Spleen (tissue), 11 donors: ENCODE results near the gene AEBP1. TPM values are rescaled to one million over a fixed set of nuclear protein-coding genes. Genes with fewer than 3 reads are reported as not detected.
A peak's percentile ranks its signal among the peaks of the same experiment; 100 is the strongest.

Source experiments
- DNase-seq: peaks from one replicate; pipeline ENCODE4 v3.0.0-alpha.2; 2020
- H3K27ac ChIP-seq, 8 donors: fragments of 200-600 bp; sonication (generic) in 7 of 8; 1 replicate in 4 of 8; 2 replicates in 4 of 8; pipeline versions ENCODE4 v1.5.0 to v1.8.0; 2016 to 2021; ENCODE audit warnings: inconsistent platforms in 4 of 8, mild to moderate bottlenecking in 4 of 8, moderate library complexity in 1 of 8
- H3K27me3 ChIP-seq, 7 donors: fragments of 200-600 bp; sonication (generic) in 6 of 7; replicated peaks in 1 of 7; 1 replicate in 4 of 7; 2 replicates in 3 of 7; pipeline versions ENCODE4 v1.5.0 to v1.8.0; 2016 to 2021; ENCODE audit warnings: inconsistent platforms in 3 of 7, mild to moderate bottlenecking in 1 of 7
- H3K36me3 ChIP-seq, 6 donors: fragments of 200-600 bp; sonication (generic) in 5 of 6; 1 replicate in 4 of 6; 2 replicates in 2 of 6; pipeline versions ENCODE4 v1.5.0 to v1.8.0; 2016 to 2021; ENCODE audit warnings: inconsistent platforms in 2 of 6
- H3K4me1 ChIP-seq, 6 donors: fragments of 200-600 bp; sonication (generic) in 5 of 6; 1 replicate in 3 of 6; 2 replicates in 3 of 6; pipeline versions ENCODE4 v1.5.0 to v1.8.0; 2016 to 2021; ENCODE audit warnings: inconsistent platforms in 3 of 6
- H3K4me3 ChIP-seq, 8 donors: fragments of 200-600 bp; sonication (generic) in 7 of 8; 1 replicate in 4 of 8; 2 replicates in 4 of 8; pipeline versions ENCODE4 v1.5.0 to v1.8.0; 2016 to 2021; ENCODE audit warnings: inconsistent platforms in 4 of 8, mild to moderate bottlenecking in 4 of 8, moderate library complexity in 2 of 8
- H3K9me3 ChIP-seq, 8 donors: fragments of 200-600 bp; sonication (generic) in 7 of 8; 1 replicate in 4 of 8; 2 replicates in 4 of 8; pipeline versions ENCODE4 v1.5.0 to v1.8.0; 2016 to 2021; ENCODE audit warnings: inconsistent platforms in 4 of 8
- POLR2A ChIP-seq, 3 donors: fragments of 450-650 bp; IDR thresholded peaks; one replicate each; pipeline ENCODE4 v1.5.1; 2017; ENCODE audit warnings: antibody characterized with exemption in 3 of 3, mild to moderate bottlenecking in 1 of 3
- POLR2AphosphoS5 ChIP-seq, 3 donors: sonication (generic); formaldehyde crosslinking; IDR thresholded peaks; one replicate each; pipeline ENCODE4 v1.5.1; 2017; ENCODE audit warnings: antibody characterized with exemption in 3 of 3
- WGBS, 5 donors: extraction: QIAGEN DNeasy Blood & Tissue Kit in 3 of 5; methylation state at CpG; one replicate each; pipeline versions ENCODE4 v1.1.5 to v1.1.7; 2013 to 2018; 5-methylcytosine and 5-hydroxymethylcytosine counted together
- intact Hi-C: fragments of 100-400 bp; cut with DNase I; formaldehyde crosslinking; loops from one replicate; pipeline ENCODE4 v1.15.0; 2023; ENCODE audit warnings: low total_unique reads
- microRNA-seq, 3 donors: library from miRNA; unstranded; fragments of <30 nt; microRNA quantifications; one replicate each; pipeline versions ENCODE4 to v1.1.0, GENCODE V29; 2019 to 2020
- polyA plus RNA-seq, 3 donors: library from polyadenylated mRNA; stranded (reverse); fragments of 200-250 nt; gene quantifications; one replicate each; pipeline ENCODE4 v1.2.1, GENCODE V29; 2013
- small RNA-seq, 4 donors: library from RNA; depleted of rRNA; stranded (forward); fragments of <200 nt; gene quantifications; one replicate each; pipeline ENCODE3, GENCODE V24; 2016
- total RNA-seq, 7 donors: library from RNA; depleted of rRNA in 3 of 7; stranded (reverse); fragments of >200 nt in 3 of 7; fragmentation: NEBNext Ultra II Directional in 4 of 7; extraction: Animal tissue kit (Norgen Biotek cat#: 25700) in 4 of 7; gene quantifications; one replicate each; pipeline versions ENCODE4 v1.1.0 to v1.2.1, GENCODE V29; 2016 to 2021
- TF ChIP-seq, protein P1 (sequence below), 11 experiments: fragments of 200-600 bp in 7 of 11; fragments of 450-650 bp in 4 of 11; sonication (generic) in 4 of 11; IDR thresholded peaks in 8 of 11; conservative IDR thresholded peaks in 3 of 11; 1 replicate in 7 of 11; 2 replicates in 4 of 11; pipeline versions ENCODE4 v1.4.0 to v1.8.0; 2016 to 2021; ENCODE audit warnings: antibody characterized with exemption in 11 of 11, inconsistent platforms in 4 of 11, mild to moderate bottlenecking in 1 of 11
- donor health status: healthy with polysubstance abuse.
- donor health status: DM: no; HTN: no; CAD: no; lungs with moderate emphysema.
- donor health status: DM: no; HTN: no; CAD: no.
- donor health status: Bipolar disorder and iron deficiency.
- donor health status: healthy.
- donor health status: DM: no; HTN: no; CAD: no.
- donor health status: DM: yes; HTN: yes; CAD: no.

Gene AEBP1
- total and polyA plus RNA-seq, 10 donors, result 41.3 to 106 (median 76.0) TPM

DNA sequence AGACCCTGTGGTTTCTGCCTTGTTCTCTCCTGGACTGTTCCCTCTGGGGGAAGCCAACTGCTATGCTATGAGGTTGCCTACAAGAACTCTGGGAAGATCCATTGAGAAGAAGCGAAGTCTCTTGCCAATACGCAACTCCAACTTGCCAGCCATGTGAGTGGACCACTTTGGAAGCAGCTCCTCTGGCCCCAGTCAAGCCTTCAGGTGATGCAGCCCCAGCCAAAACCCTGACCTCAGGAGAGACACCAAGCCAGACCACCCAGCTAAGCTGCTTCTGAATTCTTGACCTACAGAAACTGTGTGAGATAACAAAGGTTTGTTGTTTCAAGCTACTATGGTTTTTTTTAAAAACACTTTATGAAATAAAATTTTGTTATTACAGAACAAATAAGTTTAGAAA, 57.2 kb downstream of the AEBP1 start:
- no peak for DNase-seq

DNA sequence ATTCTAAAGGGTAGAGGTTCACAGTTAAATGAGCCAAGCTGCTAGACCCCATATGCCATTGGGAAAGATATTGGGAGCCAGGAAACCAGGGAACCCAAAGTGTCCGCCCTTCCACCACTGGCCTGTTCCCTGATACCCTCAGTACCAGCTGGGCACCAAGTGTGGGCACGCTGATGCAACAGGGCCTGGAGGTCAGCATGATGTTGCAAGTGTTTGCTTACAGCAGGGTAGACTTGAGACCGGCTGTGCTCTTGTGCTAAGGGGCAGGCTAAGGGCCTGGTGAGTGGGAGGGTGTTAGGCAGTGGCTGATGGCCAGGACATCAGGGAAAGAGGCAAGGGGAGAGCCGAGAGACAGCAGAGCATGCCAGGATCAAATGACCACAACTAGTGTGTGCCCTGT, 58.0 kb downstream of the AEBP1 start:
- intact Hi-C loops, result no loop called here
- WGBS, 5 donors, result 77 to 91% (median 80%) methylated on average over 4 of the region's 4 CpGs
- Histone ChIP-seq H3K27ac (no peak overlapping the region), H3K4me3 (no peak overlapping the region), H3K9me3 (peaks cover 0 to 8% (median 0%) of the 10 kb centered on the region in 8 donors), H3K36me3 (no peaks in the 10 kb centered on the region), H3K4me1 (no peaks in the 10 kb centered on the region), H3K27me3 (no peaks in the 10 kb centered on the region)
- TF ChIP-seq POLR2AphosphoS5 (IDR thresholded peaks at IDR 0.05) (peak in 1 of 3 donors; percentile 32), POLR2A (IDR thresholded peaks at IDR 0.05) (no peak)
- TF ChIP-seq, protein P1, sequence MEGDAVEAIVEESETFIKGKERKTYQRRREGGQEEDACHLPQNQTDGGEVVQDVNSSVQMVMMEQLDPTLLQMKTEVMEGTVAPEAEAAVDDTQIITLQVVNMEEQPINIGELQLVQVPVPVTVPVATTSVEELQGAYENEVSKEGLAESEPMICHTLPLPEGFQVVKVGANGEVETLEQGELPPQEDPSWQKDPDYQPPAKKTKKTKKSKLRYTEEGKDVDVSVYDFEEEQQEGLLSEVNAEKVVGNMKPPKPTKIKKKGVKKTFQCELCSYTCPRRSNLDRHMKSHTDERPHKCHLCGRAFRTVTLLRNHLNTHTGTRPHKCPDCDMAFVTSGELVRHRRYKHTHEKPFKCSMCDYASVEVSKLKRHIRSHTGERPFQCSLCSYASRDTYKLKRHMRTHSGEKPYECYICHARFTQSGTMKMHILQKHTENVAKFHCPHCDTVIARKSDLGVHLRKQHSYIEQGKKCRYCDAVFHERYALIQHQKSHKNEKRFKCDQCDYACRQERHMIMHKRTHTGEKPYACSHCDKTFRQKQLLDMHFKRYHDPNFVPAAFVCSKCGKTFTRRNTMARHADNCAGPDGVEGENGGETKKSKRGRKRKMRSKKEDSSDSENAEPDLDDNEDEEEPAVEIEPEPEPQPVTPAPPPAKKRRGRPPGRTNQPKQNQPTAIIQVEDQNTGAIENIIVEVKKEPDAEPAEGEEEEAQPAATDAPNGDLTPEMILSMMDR (IDR thresholded peaks at IDR 0.05 in 8 of 11, conservative IDR thresholded peaks at IDR 0.05 in 3 of 11), result no peak
- DNase-seq, result no peak

More for the DNA sequence above, 57.2 kb downstream of the AEBP1 start:
- TF ChIP-seq, protein P1 (IDR thresholded peaks at IDR 0.05 in 8 of 11, conservative IDR thresholded peaks at IDR 0.05 in 3 of 11), result no peak
- TF ChIP-seq POLR2A (IDR thresholded peaks at IDR 0.05) (no peak), POLR2AphosphoS5 (IDR thresholded peaks at IDR 0.05) (no peak)
- Histone ChIP-seq H3K27me3 (no peaks in the 10 kb centered on the region), H3K4me3 (no peak overlapping the region), H3K4me1 (no peaks in the 10 kb centered on the region), H3K27ac (no peak overlapping the region), H3K9me3 (peaks cover 0 to 8% (median 0%) of the 10 kb centered on the region in 8 donors), H3K36me3 (no peaks in the 10 kb centered on the region)
- whole genome bisulfite sequencing, 5 donors, result 89 to 100% (median 96%) methylated on average over 2 of the region's 2 CpGs
- intact Hi-C loops, result no loop called here

DNA sequence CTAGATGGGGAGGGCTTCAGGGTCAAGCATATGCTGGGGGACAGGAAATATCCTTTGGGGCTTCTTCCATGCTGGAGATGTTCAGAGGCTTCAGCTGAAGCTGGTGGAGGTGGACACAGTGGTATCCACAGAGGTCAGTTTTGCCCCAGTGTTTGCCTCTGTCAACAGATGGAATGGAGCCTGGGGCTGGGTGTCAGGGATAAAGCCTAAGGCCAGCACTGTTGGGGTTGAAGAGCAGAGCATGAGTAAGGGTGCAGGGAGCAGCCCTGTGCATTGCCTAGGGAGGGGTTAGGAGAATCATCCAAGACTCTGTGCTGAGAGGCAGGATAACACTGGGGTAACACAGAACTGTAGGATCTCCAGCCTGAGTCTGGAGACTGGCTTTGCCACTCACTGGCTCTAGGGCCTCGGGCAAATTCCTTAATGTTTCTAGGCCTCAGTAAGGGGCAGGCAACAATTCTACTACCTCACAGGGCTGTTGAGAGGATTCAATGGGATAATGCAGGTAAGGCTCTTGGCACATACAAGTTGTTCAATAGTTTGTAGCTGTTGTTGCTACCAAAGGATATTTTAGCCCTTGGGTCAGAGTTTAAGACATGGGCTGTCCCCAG, 58.7 kb downstream of the AEBP1 start:
- intact Hi-C loops, result no loop called here
- WGBS, 5 donors, result 88 to 100% (median 88%) methylated on average over 1 of the region's 1 CpG
- Histone ChIP-seq H3K27ac (no peak overlapping the region), H3K4me1 (peaks cover 0 to 7% (median 2%) of the 10 kb centered on the region in 6 donors), H3K27me3 (no peaks in the 10 kb centered on the region), H3K36me3 (no peaks in the 10 kb centered on the region), H3K9me3 (peaks cover 0 to 8% (median 0%) of the 10 kb centered on the region in 8 donors), H3K4me3 (no peak overlapping the region)
- DNase-seq, result no peak
- TF ChIP-seq, protein P1 (IDR thresholded peaks at IDR 0.05 in 8 of 11, conservative IDR thresholded peaks at IDR 0.05 in 3 of 11), result no peak
- TF ChIP-seq POLR2AphosphoS5 (IDR thresholded peaks at IDR 0.05) (no peak), POLR2A (IDR thresholded peaks at IDR 0.05) (no peak)

DNA sequence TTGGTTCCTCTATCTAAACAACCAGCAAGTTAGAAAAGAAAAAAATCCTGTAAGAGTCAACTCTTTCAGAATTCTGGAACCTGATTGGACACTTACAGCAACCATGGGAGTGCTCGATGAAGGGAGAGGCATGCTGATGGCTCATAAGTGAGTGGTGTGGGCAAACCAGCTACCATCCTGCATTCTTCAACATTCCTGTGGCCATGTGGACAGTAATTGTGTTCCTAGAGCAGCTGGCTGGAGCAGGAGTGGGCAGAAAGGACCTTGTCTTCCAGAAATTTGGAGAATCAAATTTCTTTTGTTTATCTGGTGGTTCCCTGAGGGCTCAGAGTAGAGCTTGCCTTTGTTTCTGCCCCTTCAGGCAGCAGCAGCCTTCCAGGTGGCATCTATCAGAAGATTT, 59.4 kb downstream of the AEBP1 start:
- peaks cover 0 to 13% (median 7%) of the 10 kb centered on the region in 6 donors for H3K4me1 ChIP-seq
- H3K27ac ChIP-seq, result no peak overlapping the region
- peaks cover 0 to 8% (median 0%) of the 10 kb centered on the region in 8 donors for H3K9me3 ChIP-seq
- TF ChIP-seq POLR2A (IDR thresholded peaks at IDR 0.05), result no peak
- TF ChIP-seq, protein P1 (IDR thresholded peaks at IDR 0.05 in 8 of 11, conservative IDR thresholded peaks at IDR 0.05 in 3 of 11), result no peak
- TF ChIP-seq POLR2AphosphoS5 (IDR thresholded peaks at IDR 0.05), result no peak
- H3K36me3 ChIP-seq, result no peaks in the 10 kb centered on the region
- WGBS, 5 donors, result 62 to 82% (median 74%) methylated on average over 1 of the region's 1 CpG
- intact Hi-C loops, result no loop called here
- no peak overlapping the region for H3K4me3 ChIP-seq
- no peak for DNase-seq
- H3K27me3 ChIP-seq, result no peaks in the 10 kb centered on the region

Small RNAs within 50 kb of the gene (microRNA-seq; reads per million reads assigned to microRNA genes)
- gene MIR6838, result 1.1 to 2.8 (median 1.8) reads per million in 3 donors

Small RNAs within 50 kb of the gene (small RNA-seq; reads per million reads assigned to genes)
- 0 reads per million in 4 donors for gene RNA5SP230

Other genes starting within 250 kb of the AEBP1 start
- 10 to 100 TPM; 40.7 to 99.0 (median 50.3) TPM for gene MRPS24, start 234.8 kb upstream of the AEBP1 start, total RNA-seq
- gene MRPS24, start 234.8 kb upstream of the AEBP1 start, polyA plus RNA-seq, result 100 to 1,000 TPM in 2 of 3 donors, 10 to 100 TPM in 1; 73.8 to 121 (median 115) TPM
- gene URGCP, start 197.7 kb upstream of the AEBP1 start, total RNA-seq, result 10 to 100 TPM; 19.8 to 32.1 (median 26.5) TPM
- gene URGCP, start 197.7 kb upstream of the AEBP1 start, polyA plus RNA-seq, result 10 to 100 TPM in 2 of 3 donors, 1 to 10 TPM in 1; 8.6 to 21.6 (median 15.3) TPM
- gene UBE2D4, start 177.9 kb upstream of the AEBP1 start, total RNA-seq, result 10 to 100 TPM; 12.3 to 19.5 (median 15.9) TPM
- 10 to 100 TPM in 1 of 3 donors, 1 to 10 TPM in 2; 8.2 to 12.8 (median 9.6) TPM for gene UBE2D4, start 177.9 kb upstream of the AEBP1 start, polyA plus RNA-seq
- gene SPDYE1, start 106.4 kb upstream of the AEBP1 start, total RNA-seq, result not detected
- gene SPDYE1, start 106.4 kb upstream of the AEBP1 start, polyA plus RNA-seq, result not detected
- gene DBNL, start 59.6 kb upstream of the AEBP1 start, total RNA-seq, result 100 to 1,000 TPM; 169 to 257 (median 210) TPM
- 100 to 1,000 TPM; 118 to 205 (median 134) TPM for gene DBNL, start 59.6 kb upstream of the AEBP1 start, polyA plus RNA-seq
- gene PGAM2, start 38.8 kb upstream of the AEBP1 start, total RNA-seq, result 1 to 10 TPM in 4 of 7 donors, under 1 TPM in 2, not detected in 1; 0.75 to 2.8 (median 1.2) TPM
- gene PGAM2, start 38.8 kb upstream of the AEBP1 start, polyA plus RNA-seq, result 1 to 10 TPM; 1.6 to 4.0 (median 2.6) TPM
- gene POLM, start 21.8 kb upstream of the AEBP1 start, total RNA-seq, result 100 to 1,000 TPM in 1 of 7 donors, 10 to 100 TPM in 6; 42.8 to 104 (median 63.4) TPM
- gene POLM, start 21.8 kb upstream of the AEBP1 start, polyA plus RNA-seq, result 10 to 100 TPM; 22.0 to 44.9 (median 30.3) TPM
- 10 to 100 TPM; 31.9 to 73.0 (median 40.9) TPM for gene POLD2, start 19.2 kb downstream of the AEBP1 start, total RNA-seq
- 10 to 100 TPM; 53.7 to 79.1 (median 69.4) TPM for gene POLD2, start 19.2 kb downstream of the AEBP1 start, polyA plus RNA-seq
- gene MYL7, start 37.0 kb downstream of the AEBP1 start, total RNA-seq, result 1 to 10 TPM in 1 of 7 donors, not detected in 6; 1.6 TPM
- under 1 TPM in 1 of 3 donors, not detected in 2; 0.22 TPM for gene MYL7, start 37.0 kb downstream of the AEBP1 start, polyA plus RNA-seq
- 1 to 10 TPM in 1 of 7 donors, under 1 TPM in 3, not detected in 3; 0.29 to 1.6 (median 0.49) TPM for gene GCK, start 85.1 kb downstream of the AEBP1 start, total RNA-seq
- 1 to 10 TPM in 2 of 3 donors, under 1 TPM in 1; 0.55 to 1.7 (median 1.2) TPM for gene GCK, start 85.1 kb downstream of the AEBP1 start, polyA plus RNA-seq
- gene YKT6, start 96.6 kb downstream of the AEBP1 start, total RNA-seq, result 10 to 100 TPM; 51.9 to 66.4 (median 56.6) TPM
- 10 to 100 TPM; 26.9 to 49.0 (median 30.1) TPM for gene YKT6, start 96.6 kb downstream of the AEBP1 start, polyA plus RNA-seq
- 1 to 10 TPM in 1 of 7 donors, under 1 TPM in 4, not detected in 2; 0.20 to 2.9 (median 0.29) TPM for gene CAMK2B, start 221.2 kb downstream of the AEBP1 start, total RNA-seq
- gene CAMK2B, start 221.2 kb downstream of the AEBP1 start, polyA plus RNA-seq, result 1 to 10 TPM in 1 of 3 donors, under 1 TPM in 2; 0.57 to 1.1 (median 0.65) TPM